Thoracic aorta (tissue), 2 donors: ENCODE measurements around the gene SCNM1. TPM values are rescaled to one million over a fixed set of nuclear protein-coding genes. Genes with fewer than 3 reads are reported as not detected.

Experiments
- ATAC-seq: fragments of 150-250 bp; one replicate; pipeline ENCODE4 v1.8.0; 2017; ENCODE audit warnings: low read depth; ENCODE audit not compliant: insufficient number of reproducible peaks, low FRiP score
- DNase-seq: peaks from one replicate; pipeline ENCODE4 v3.0.0-alpha.2; 2020; ENCODE audit warnings: low spot score
- H3K27ac ChIP-seq, 2 donors: fragments of 200-600 bp; sonication (generic); 1 replicate in 1 of 2; 2 replicates in 1 of 2; pipeline ENCODE4 v1.5.1; 2016; ENCODE audit warnings: mild to moderate bottlenecking in 2 of 2, moderate library complexity in 2 of 2
- H3K27me3 ChIP-seq: fragments of 200-600 bp; sonication (generic); replicated peaks from 2 replicates; pipeline ENCODE4 v1.6.0; 2016; ENCODE audit warnings: mild to moderate bottlenecking; ENCODE audit not compliant: insufficient read depth
- H3K36me3 ChIP-seq: fragments of 200-600 bp; sonication (generic); one replicate; pipeline ENCODE4 v1.5.1; 2016
- H3K4me1 ChIP-seq, 2 donors: fragments of 200-600 bp; sonication (generic); 1 replicate in 1 of 2; 2 replicates in 1 of 2; pipeline versions ENCODE4 v1.5.1 to v1.6.0; 2016; ENCODE audit warnings: low read depth in 2 of 2, mild to moderate bottlenecking in 1 of 2; ENCODE audit not compliant: control insufficient read depth in 1 of 2
- H3K4me3 ChIP-seq: fragments of 200-600 bp; sonication (generic); 2 replicates; pipeline ENCODE4 v1.5.1; 2016; ENCODE audit warnings: mild to moderate bottlenecking
- H3K9me3 ChIP-seq: fragments of 200-600 bp; sonication (generic); 2 replicates; pipeline ENCODE4 v1.5.1; 2016
- total RNA-seq, 2 donors: library from RNA; depleted of rRNA; stranded (reverse); fragments of >200 nt; gene quantifications; one replicate each; pipeline versions ENCODE4 v1.1.0 to v1.2.3, GENCODE V29; 2016
- TF ChIP-seq, protein P1 (sequence below): fragments of 200-600 bp; sonication (generic); IDR thresholded peaks from one replicate; pipeline ENCODE4 v1.5.1; 2019; ENCODE audit warnings: antibody characterized with exemption

SCNM1 gene
- total RNA-seq, 2 donors from 2014 or later, result 19.1 to 27.7 TPM

DNA sequence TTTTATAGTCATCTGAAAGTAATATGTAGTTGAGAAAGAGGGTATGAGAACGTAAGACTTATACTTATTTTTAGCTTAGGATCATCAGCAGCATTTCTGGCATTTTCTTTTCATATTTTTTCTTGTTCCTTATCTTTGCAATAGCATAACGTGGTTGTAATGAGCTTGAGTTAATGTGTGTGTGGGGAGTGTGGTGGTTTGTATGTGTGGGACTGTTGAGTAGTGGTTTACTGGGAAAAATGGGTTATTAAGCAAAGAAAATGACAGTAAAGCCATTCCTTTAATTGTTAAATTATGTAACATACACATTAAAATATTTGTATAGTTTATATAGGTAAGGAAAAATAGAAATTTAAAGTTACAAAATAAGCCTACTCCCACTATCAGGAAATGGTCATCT is 47.6 kb downstream of the SCNM1 start:
- H3K4me1 ChIP-seq, result peaks cover 11 to 26% of the 10 kb centered on the region in 2 donors
- no peak overlapping the region for H3K4me3 ChIP-seq
- no peak for DNase-seq
- ATAC-seq, result no peak
- TF ChIP-seq, protein P1, sequence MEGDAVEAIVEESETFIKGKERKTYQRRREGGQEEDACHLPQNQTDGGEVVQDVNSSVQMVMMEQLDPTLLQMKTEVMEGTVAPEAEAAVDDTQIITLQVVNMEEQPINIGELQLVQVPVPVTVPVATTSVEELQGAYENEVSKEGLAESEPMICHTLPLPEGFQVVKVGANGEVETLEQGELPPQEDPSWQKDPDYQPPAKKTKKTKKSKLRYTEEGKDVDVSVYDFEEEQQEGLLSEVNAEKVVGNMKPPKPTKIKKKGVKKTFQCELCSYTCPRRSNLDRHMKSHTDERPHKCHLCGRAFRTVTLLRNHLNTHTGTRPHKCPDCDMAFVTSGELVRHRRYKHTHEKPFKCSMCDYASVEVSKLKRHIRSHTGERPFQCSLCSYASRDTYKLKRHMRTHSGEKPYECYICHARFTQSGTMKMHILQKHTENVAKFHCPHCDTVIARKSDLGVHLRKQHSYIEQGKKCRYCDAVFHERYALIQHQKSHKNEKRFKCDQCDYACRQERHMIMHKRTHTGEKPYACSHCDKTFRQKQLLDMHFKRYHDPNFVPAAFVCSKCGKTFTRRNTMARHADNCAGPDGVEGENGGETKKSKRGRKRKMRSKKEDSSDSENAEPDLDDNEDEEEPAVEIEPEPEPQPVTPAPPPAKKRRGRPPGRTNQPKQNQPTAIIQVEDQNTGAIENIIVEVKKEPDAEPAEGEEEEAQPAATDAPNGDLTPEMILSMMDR, result no peak
- no peaks in the 10 kb centered on the region for H3K27me3 ChIP-seq
- H3K27ac ChIP-seq, result no peak overlapping the region
- no peaks in the 10 kb centered on the region for H3K9me3 ChIP-seq
- H3K36me3 ChIP-seq, result peaks cover 2% of the 10 kb centered on the region

Other genes starting within 250 kb of the SCNM1 start
- gene SETDB1, start 239.8 kb upstream of the SCNM1 start, total RNA-seq, result 10 to 100 TPM; 38.9 to 42.7 TPM
- 100 to 1,000 TPM; 102 to 122 TPM for gene CERS2, start 191.3 kb upstream of the SCNM1 start, total RNA-seq
- gene ANXA9, start 183.9 kb upstream of the SCNM1 start, total RNA-seq, result not detected
- gene MINDY1, start 159.2 kb upstream of the SCNM1 start, total RNA-seq, result 10 to 100 TPM; 16.9 to 28.3 TPM
- 10 to 100 TPM; 16.5 to 21.3 TPM for gene PRUNE1, start 157.7 kb upstream of the SCNM1 start, total RNA-seq
- gene BNIPL, start 129.6 kb upstream of the SCNM1 start, total RNA-seq, result 1 to 10 TPM in 1 of 2 donors, under 1 TPM in 1; 0.14 to 2.6 TPM
- gene C1orf56, start 118.4 kb upstream of the SCNM1 start, total RNA-seq, result 1 to 10 TPM; 5.0 to 5.3 TPM
- 100 to 1,000 TPM in 1 of 2 donors, 10 to 100 TPM in 1; 66.2 to 134 TPM for gene CDC42SE1, start 106.5 kb upstream of the SCNM1 start, total RNA-seq
- 1 to 10 TPM; 1.2 to 3.1 TPM for gene MLLT11, start 105.7 kb upstream of the SCNM1 start, total RNA-seq
- gene GABPB2, start 95.4 kb upstream of the SCNM1 start, total RNA-seq, result 10 to 100 TPM; 24.6 to 33.0 TPM
- gene SEMA6C, start 19.5 kb upstream of the SCNM1 start, total RNA-seq, result 1 to 10 TPM; 6.3 to 6.8 TPM
- gene TNFAIP8L2, start 9.5 kb upstream of the SCNM1 start, total RNA-seq, result 10 to 100 TPM in 1 of 2 donors, 1 to 10 TPM in 1; 3.9 to 14.1 TPM
- 1 to 10 TPM; 5.6 to 8.7 TPM for gene LYSMD1, start 242 bp upstream of the SCNM1 start, total RNA-seq
- not detected for gene TMOD4, start 9.8 kb downstream of the SCNM1 start, total RNA-seq
- 10 to 100 TPM; 32.5 to 39.7 TPM for gene VPS72, start 24.1 kb downstream of the SCNM1 start, total RNA-seq
- 10 to 100 TPM; 49.7 to 97.6 TPM for gene PIP5K1A, start 32.4 kb downstream of the SCNM1 start, total RNA-seq
- gene PSMD4, start 88.6 kb downstream of the SCNM1 start, total RNA-seq, result 10 to 100 TPM; 79.1 to 87.6 TPM
- 10 to 100 TPM; 22.7 to 32.2 TPM for gene ZNF687, start 116.2 kb downstream of the SCNM1 start, total RNA-seq
- gene PI4KB, start 161.3 kb downstream of the SCNM1 start, total RNA-seq, result 10 to 100 TPM; 60.1 to 63.1 TPM
- gene RFX5, start 181.1 kb downstream of the SCNM1 start, total RNA-seq, result 10 to 100 TPM; 49.3 to 51.7 TPM
- 10 to 100 TPM; 41.8 to 67.6 TPM for gene SELENBP1, start 206.6 kb downstream of the SCNM1 start, total RNA-seq
- gene PSMB4, start 233.4 kb downstream of the SCNM1 start, total RNA-seq, result 100 to 1,000 TPM; 168 to 209 TPM